HK-2 (cell line): Measurements from ENCODE around the gene CGB7.
"Not testable (repeated sequence)": the region's sequence is repeated elsewhere in the genome, so short reads cannot be mapped to it uniquely, and the experiment has no call there.

ENCODE experiments used
- DNase-seq: peaks from one replicate; pipeline ENCODE4 v3.0.0-alpha.2; 2018; ENCODE audit not compliant: unreplicated experiment

The CGB7 gene

GRCh38 chr19:49073514-49074378, 16.2 kb upstream of the CGB7 start:
- peak; percentile 39 for DNase-seq

GRCh38 chr19:49071860-49072547, 14.5 kb upstream of the CGB7 start:
- peak; percentile 75 for DNase-seq

DNA sequence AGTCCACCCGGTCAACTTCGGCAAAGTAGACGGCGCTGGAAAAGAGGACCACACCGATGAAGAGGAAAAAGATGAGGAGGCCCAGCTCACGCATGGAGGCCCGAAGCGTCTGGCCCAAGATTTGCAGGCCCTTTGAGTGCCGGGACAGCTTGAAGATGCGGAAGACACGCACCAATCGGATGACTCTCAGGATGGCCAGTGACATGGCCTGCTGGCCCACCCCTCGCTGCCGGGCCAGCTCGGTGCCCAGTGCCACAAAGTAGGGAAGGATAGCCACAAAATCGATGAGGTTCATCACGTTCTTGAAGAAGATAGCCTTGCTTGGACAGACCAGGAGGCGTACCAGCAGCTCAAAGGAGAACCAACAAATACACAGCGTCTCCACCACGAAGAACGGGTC, 12.9 kb upstream of the CGB7 start:
- DNase-seq = no peak

DNA sequence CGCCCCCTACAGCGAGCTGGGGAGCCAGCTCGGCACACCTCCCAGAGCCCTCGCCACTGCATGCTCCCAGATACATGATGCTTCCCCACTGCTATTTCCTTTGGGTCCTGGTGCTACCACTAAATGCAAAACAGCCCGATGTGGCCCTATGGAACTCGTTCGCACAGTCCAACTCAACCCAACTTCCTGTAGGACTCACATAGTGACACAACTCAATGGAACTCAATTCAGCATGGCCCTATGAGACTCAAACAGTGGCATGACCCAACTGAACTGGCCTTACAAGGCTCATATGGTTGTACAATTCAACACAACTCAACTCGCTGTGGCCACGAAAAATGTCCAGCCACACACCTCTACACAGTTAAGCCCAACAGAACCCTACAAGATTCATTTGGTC, 11.5 kb upstream of the CGB7 start:
- DNase-seq = no peak

- no peak for DNase-seq
Observed at GRCh38 chr19:49067554-49067953, 10.0 kb upstream of the CGB7 start.

GRCh38 chr19:49065905-49066512, 8.5 kb upstream of the CGB7 start:
- no peak for DNase-seq

GRCh38 chr19:49064768-49065611, 7.4 kb upstream of the CGB7 start, which contains the start of gene NTF4:
Gene NTF4, minus strand, starts transcription at chr19:49064818. Its CDS starts 2,821 bp downstream, at chr19:49061997.
- DNase-seq = peak; percentile 67

DNA sequence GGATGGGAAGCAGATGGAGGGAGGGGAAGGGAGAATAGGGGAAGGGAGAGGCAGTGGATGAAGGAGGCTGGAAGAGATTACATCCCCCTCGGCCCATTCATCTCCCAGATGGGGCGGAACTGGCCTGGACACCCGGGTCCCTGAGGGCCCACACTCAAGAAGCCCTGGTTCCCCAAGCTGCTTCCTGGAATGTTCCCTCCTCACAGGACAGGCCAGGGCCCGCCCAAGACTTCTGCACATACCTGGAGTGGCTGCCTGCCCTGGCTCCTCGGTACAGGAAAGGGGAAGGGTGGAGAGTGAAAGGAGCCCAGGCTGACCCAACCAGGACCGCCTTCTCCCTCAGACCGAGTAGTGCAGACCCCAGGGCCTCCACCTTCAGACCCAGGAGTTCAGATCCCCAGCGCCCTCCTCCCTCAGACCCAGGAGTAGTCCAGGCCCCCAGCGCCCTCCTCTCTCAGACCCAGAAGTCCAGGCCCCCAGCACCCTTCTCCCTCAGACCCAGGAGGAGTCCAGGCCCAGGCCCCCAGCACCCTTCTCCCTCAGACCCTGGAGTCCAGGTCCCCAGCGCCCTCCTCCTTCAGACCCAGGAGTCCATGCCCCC, 6.6 kb upstream of the CGB7 start:
- no peak for DNase-seq

- no peak for DNase-seq
Observed at GRCh38 chr19:49061445-49061844, 3.9 kb upstream of the CGB7 start.

GRCh38 chr19:49061000-49061399, 3.5 kb upstream of the CGB7 start:
- DNase-seq = no peak

DNA sequence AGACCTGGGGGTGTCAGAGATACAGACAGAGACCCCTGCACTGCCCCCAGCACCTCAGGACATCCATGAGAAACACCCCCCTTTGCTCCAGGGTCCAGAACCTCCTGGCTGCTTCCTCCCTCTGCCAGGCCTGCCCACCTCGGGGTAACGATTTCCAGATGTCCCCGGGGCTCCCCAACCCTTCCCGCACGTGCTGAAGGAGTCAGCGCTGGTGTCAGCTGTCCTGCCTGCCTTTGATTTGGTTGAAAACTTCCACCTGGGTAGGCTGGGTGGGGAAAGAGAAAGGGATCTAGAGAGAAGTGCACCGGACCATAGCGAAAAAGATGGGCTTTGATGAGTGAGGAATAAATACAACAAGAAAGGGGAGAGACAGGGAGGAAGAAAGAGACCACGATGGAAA, 1.5 kb upstream of the CGB7 start:
- no peak for DNase-seq

DNA sequence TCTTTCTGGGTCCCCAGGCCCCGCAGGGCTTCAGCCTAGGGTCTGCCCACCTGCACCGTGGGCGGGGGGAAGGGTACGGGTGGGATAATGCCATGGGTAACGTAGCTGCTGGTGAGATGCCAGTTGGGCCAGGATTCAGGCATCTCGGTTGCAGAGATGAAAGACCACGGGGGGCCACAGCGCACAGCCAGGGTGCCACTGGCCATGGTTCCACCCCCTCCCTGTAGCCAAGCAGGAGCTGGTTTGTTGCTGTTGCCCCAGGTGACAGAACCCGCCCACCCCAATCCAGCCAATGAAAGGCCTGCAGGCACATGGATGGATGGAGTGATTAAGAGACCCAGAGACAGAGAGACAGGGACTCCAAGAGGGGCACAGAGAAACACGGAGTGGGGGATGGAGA, 1.0 kb upstream of the CGB7 start:
- no peak for DNase-seq

DNA sequence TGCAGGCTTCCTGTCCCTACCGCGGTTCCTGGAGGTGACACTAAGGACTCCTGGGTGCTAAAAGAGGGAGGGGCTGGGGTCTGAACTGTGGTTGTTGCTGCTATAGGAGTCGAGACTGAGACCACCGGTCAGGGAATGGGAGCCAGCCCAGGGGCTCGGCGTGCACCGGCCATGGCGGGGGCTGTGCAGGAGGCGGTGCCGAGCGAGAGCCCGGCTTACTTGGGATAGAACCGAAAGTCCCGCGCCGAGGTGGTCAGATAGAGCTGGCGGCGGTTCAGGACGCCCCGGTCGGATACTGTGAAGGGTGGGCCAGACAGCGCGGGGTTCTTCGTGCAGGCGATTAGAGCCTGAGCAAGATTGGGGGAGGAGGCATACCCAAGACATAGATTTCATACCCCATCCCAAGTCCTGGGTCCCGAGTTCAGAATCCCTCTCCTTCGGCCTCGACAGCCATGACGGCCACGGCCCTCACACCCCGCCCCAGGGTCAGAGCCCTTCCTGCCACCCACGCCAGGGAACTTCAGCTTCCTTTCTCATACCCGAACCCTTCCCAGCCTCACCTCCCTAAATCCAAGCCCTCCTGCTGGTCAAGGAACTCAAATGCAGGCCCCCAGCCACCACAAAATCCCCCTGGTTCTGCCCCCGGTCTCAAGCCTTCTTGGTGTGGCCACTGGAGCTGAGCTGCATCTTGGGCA, 500 bp downstream of the CGB7 start:
- DNase-seq = not testable (repeated sequence)

GRCh38 chr19:49056101-49056901, 1.2 kb downstream of the CGB7 start:
- peak; percentile 77 for DNase-seq

DNA sequence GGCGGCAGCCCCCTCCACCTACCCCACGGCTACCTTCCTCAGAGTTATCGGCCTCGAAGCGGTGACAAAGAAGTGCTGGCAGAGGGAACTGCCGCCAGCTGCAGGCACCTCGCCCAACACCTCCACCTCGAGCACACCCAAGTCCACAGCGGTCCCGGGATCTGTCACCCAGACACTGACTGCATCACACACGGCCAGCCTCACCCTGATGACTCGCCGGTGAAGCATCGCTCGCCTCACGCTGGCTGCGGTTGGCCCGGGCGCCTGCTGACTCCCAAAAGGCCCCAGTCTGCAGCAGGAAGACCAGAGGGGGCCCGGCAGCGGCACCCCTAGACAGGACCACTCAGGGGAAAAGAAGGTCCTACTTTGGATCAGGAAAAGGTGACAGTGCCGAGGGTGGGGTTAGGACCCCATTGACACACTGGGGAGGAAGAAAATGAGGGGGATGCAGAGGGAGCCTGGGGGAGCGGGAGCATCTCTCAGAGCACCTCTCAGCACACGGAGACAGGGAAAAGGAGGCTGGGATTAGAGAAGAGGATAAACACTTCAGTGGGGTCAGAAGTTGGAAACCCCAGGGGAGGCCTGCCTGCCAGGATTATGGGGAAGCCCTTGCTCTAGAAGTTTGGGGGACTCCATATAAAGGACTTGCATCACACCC, 7.0 kb downstream of the CGB7 start:
- DNase-seq = peak; percentile 82

- DNase-seq = not testable (repeated sequence)
Observed at GRCh38 chr19:49049834-49050233, 7.7 kb downstream of the CGB7 start.

DNA sequence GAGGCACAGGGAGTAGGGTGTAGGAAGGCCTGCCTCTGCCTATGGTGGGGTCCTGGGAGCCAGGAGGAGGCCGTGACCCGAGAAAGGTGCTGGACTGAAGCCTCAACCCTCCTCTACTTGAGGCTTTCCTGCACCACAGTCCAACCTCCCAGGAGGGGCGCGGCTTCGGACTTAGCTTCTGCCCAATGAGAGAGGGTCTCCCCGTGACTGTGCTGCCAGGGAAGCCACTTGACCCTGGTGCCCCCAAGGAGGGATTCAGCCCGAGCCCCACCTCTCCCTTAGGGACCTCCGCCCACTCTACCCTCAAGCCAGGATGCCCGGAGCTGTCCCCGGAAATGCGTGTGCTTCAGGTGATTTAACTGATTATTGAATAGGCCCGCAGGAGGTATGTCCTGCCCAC, 8.5 kb downstream of the CGB7 start, which contains the start of gene CGB8:
Gene CGB8, minus strand, starts transcription at position 101 of the 400 bp plus-strand sequence. CDS start 372 bp downstream, outside the sequence.
- not testable (repeated sequence) for DNase-seq

DNA sequence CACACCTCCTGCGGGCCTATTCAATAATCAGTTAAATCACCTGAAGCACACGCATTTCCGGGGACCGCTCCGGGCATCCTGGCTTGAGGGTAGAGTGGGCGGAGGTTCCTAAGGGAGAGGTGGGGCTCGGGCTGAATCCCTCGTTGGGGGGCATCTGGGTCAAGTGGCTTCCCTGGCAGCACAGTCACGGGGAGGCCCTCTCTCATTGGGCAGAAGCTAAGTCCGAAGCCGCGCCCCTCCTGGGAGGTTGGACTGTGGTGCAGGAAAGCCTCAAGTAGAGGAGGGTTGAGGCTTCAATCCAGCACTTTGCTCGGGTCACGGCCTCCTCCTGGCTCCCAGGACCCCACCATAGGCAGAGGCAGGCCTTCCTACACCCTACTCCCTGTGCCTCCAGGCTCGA, 14.0 kb downstream of the CGB7 start, which contains the start of gene CGB5:
Gene CGB5, plus strand, starts transcription at position 301 of the 400 bp plus-strand sequence. CDS start 362 bp downstream, outside the sequence.
- not testable (repeated sequence) for DNase-seq

- not testable (repeated sequence) for DNase-seq
Observed at GRCh38 chr19:49042666-49043065, 14.9 kb downstream of the CGB7 start.
